Middle frontal gyrus (tissue), 1 donor: ENCODE data around the gene SECTM1.
A peak's percentile ranks its signal among the peaks of the same experiment; 100 is the strongest.
"Not testable (repeated sequence)": the region's sequence is repeated elsewhere in the genome, so short reads cannot be mapped to it uniquely, and the experiment has no call there.

Experiments used
- DNase-seq: peaks from one replicate; pipeline ENCODE4 v3.0.0-alpha.2; 2015; ENCODE audit warnings: low spot score; ENCODE audit errors: extremely low spot score

The SECTM1 gene

GRCh38 chr17:82370471-82371332 lies 37.1 kb upstream of the SECTM1 start:
- DNase-seq = no peak

GRCh38 chr17:82369211-82369610 lies 35.6 kb upstream of the SECTM1 start:
- no peak for DNase-seq

GRCh38 chr17:82367724-82368524 lies 34.4 kb upstream of the SECTM1 start:
- DNase-seq = no peak

- no peak for DNase-seq
These were observed 33.2 kb upstream of the SECTM1 start for GRCh38 chr17:82366749-82367148.

GRCh38 chr17:82365606-82366295 lies 32.2 kb upstream of the SECTM1 start:
- DNase-seq = no peak

- DNase-seq = no peak
These were observed 28.5 kb upstream of the SECTM1 start for GRCh38 chr17:82361885-82362633.

GRCh38 chr17:82359451-82360074 lies 26.0 kb upstream of the SECTM1 start:
- not testable (repeated sequence) for DNase-seq

- DNase-seq = no peak
These were observed 25.1 kb upstream of the SECTM1 start, which contains the start of gene TEX19 for GRCh38 chr17:82358465-82359350. Gene TEX19 (plus strand): TSS chr17:82359247. CDS start chr17:82362151, 2,904 bp downstream.

- no peak for DNase-seq
These were observed 23.8 kb upstream of the SECTM1 start for GRCh38 chr17:82357394-82357793.

GRCh38 chr17:82356845-82357355 lies 23.3 kb upstream of the SECTM1 start:
- DNase-seq = no peak

GRCh38 chr17:82355770-82356427 lies 22.3 kb upstream of the SECTM1 start:
- DNase-seq = no peak

- DNase-seq = no peak
These were observed 21.3 kb upstream of the SECTM1 start for GRCh38 chr17:82354804-82355308.

- DNase-seq = no peak
These were observed 19.9 kb upstream of the SECTM1 start for GRCh38 chr17:82353484-82353883.

GRCh38 chr17:82351713-82352488 lies 18.3 kb upstream of the SECTM1 start:
- DNase-seq = peak; percentile 67

- DNase-seq = no peak
These were observed 17.7 kb upstream of the SECTM1 start for GRCh38 chr17:82351254-82351712.

GRCh38 chr17:82350182-82351030 lies 16.8 kb upstream of the SECTM1 start:
- no peak for DNase-seq

- no peak for DNase-seq
These were observed 15.7 kb upstream of the SECTM1 start for GRCh38 chr17:82349287-82349701.
